MM.1S (cell line): ENCODE results near the gene CDKL5.

Experiments used
- CTCF ChIP-seq: fragments of 300-600 bp; sonication (generic); IDR thresholded peaks from 2 replicates; pipeline ENCODE4 v1.5.1; 2016; ENCODE audit warnings: antibody characterized with exemption, low read length, mixed read lengths
- EZH2 ChIP-seq: fragments of 300-600 bp; sonication (generic); optimal IDR thresholded peaks from 2 replicates; pipeline ENCODE3; 2017; ENCODE audit warnings: low read depth, mild to moderate bottlenecking, antibody characterized with exemption, low read length, mixed read lengths
- EZH2phosphoT487 ChIP-seq: fragments of 300-600 bp; sonication (generic); IDR thresholded peaks from 2 replicates; pipeline ENCODE4 v1.6.1; 2018; ENCODE audit warnings: antibody characterized with exemption, low read length

GRCh38 chrX:18702362-18703195, 277.2 kb downstream of the CDKL5 start:
- TF ChIP-seq EZH2 (no peak), EZH2phosphoT487 (no peak), CTCF (no peak)
